ENCODE data around the gene SNRPD2. TPM values are rescaled to one million over a fixed set of nuclear protein-coding genes. Genes with fewer than 3 reads are reported as not detected.
A peak's percentile ranks its signal among the peaks of the same experiment; 100 is the strongest.

The SNRPD2 gene
- total RNA-seq, 1 donor from 2014 or later = 229 TPM

GRCh38 chr19:45645068-45645630 lies 46.6 kb downstream of the SNRPD2 start:
- peak overlapping the region; percentile 54 for H3K4me3 ChIP-seq
- no peaks in the 10 kb centered on the region for H3K36me3 ChIP-seq
- no peaks in the 10 kb centered on the region for H3K9me3 ChIP-seq
- intact Hi-C loops (cut with DNase I) = no loop called here
- H3K27ac ChIP-seq = no peak overlapping the region
- peaks cover 42% of the 10 kb centered on the region for H3K4me1 ChIP-seq
- TF ChIP-seq CTCF (IDR thresholded peaks at IDR 0.05) = no peak
- DNase-seq = no peak
- H3K27me3 ChIP-seq (ENCODE audit: low read depth) = peaks cover 24% of the 10 kb centered on the region
- ATAC-seq = no peak

GRCh38 chr19:45643927-45644771 lies 47.6 kb downstream of the SNRPD2 start:
- no peak for ATAC-seq
- DNase-seq = no peak
- Histone ChIP-seq H3K4me3 (no peak overlapping the region), H3K9me3 (no peaks in the 10 kb centered on the region), H3K36me3 (no peaks in the 10 kb centered on the region), H3K27me3 (ENCODE audit: low read depth) (peaks cover 24% of the 10 kb centered on the region), H3K4me1 (peaks cover 51% of the 10 kb centered on the region), H3K27ac (no peak overlapping the region)
- no peak for TF ChIP-seq CTCF (IDR thresholded peaks at IDR 0.05)
- intact Hi-C loops (cut with DNase I) = no loop called here

- peak; percentile 90 for DNase-seq
- Histone ChIP-seq H3K36me3 (no peaks in the 10 kb centered on the region), H3K4me3 (peak overlapping the region; percentile 53), H3K4me1 (peaks cover 57% of the 10 kb centered on the region), H3K27me3 (ENCODE audit: low read depth) (peaks cover 24% of the 10 kb centered on the region), H3K27ac (peak overlapping the region; percentile 85), H3K9me3 (no peaks in the 10 kb centered on the region)
- intact Hi-C loops (cut with DNase I) = no loop called here
- TF ChIP-seq CTCF (IDR thresholded peaks at IDR 0.05) = peak; percentile 99
- peak; percentile 69 to 74 for ATAC-seq
Measured at GRCh38 chr19:45643024-45643926, 48.5 kb downstream of the SNRPD2 start.

GRCh38 chr19:45641274-45642105 lies 50.3 kb downstream of the SNRPD2 start:
- DNase-seq (peak; percentile 92), ATAC-seq (peak; percentile 81 to 85)
- H3K4me1 ChIP-seq = peaks cover 63% of the 10 kb centered on the region
- peaks cover 24% of the 10 kb centered on the region for H3K27me3 ChIP-seq (ENCODE audit: low read depth)
- intact Hi-C loops (cut with DNase I) = no loop called here
- no peaks in the 10 kb centered on the region for H3K9me3 ChIP-seq
- peak overlapping the region; percentile 53 for H3K4me3 ChIP-seq
- no peaks in the 10 kb centered on the region for H3K36me3 ChIP-seq
- peak overlapping the region; percentile 85 for H3K27ac ChIP-seq
- no peak for TF ChIP-seq CTCF (IDR thresholded peaks at IDR 0.05)
